ENCODE results near the gene NPTN. TPM values are rescaled to one million over a fixed set of nuclear protein-coding genes. Genes with fewer than 3 reads are reported as not detected.
"Not testable (repeated sequence)": the region's sequence is repeated elsewhere in the genome, so short reads cannot be mapped to it uniquely, and the experiment has no call there.

NPTN gene
- total RNA-seq, 1 donor = 146 TPM

DNA sequence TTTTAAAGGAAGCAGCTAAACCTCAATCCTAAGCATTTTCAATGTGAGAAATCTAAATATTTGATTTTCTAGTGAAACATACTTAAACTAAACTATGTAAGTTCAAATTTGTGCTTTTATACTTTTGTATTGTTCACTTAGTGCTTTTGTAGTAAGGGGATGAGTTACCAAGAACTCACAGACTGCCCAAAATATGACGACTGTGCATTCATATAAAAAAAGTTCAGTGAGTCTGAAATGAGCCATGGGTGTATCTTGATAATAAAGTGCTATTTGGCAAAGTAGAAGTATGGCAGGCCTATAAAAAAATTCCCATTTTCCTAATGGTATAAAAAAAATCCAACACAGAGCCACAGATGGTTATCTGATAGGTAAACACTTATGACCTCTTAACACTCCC, 66.2 kb downstream of the NPTN start:
- H3K4me3 ChIP-seq (ENCODE audit: low read depth, low read length) = no peak overlapping the region
- DNase-seq (ENCODE audit: low read depth) = no peak
- TF ChIP-seq, protein P1, sequence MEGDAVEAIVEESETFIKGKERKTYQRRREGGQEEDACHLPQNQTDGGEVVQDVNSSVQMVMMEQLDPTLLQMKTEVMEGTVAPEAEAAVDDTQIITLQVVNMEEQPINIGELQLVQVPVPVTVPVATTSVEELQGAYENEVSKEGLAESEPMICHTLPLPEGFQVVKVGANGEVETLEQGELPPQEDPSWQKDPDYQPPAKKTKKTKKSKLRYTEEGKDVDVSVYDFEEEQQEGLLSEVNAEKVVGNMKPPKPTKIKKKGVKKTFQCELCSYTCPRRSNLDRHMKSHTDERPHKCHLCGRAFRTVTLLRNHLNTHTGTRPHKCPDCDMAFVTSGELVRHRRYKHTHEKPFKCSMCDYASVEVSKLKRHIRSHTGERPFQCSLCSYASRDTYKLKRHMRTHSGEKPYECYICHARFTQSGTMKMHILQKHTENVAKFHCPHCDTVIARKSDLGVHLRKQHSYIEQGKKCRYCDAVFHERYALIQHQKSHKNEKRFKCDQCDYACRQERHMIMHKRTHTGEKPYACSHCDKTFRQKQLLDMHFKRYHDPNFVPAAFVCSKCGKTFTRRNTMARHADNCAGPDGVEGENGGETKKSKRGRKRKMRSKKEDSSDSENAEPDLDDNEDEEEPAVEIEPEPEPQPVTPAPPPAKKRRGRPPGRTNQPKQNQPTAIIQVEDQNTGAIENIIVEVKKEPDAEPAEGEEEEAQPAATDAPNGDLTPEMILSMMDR (IDR thresholded peaks at IDR 0.05; ENCODE audit: insufficient read depth, low read depth, low read length) = no peak

DNA sequence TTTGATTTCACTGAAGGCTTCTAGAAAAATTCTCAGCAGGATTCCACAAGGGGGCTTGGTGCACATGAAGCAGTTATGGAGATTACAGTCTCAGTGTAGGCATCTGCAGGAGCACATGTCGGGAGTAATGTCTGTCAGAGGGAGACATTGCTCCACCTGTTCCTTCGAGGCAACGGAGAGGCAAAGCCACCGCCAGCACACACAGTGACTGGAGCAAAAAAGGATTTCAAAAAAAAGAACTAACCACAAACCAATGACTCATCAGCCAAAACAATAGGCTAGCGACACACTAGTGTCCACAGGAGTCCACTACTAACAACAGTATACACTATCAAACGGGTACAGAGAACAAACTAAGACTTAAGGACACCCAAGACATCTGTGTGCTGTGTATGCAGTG, 68.9 kb downstream of the NPTN start:
- peak; percentile 33 for DNase-seq (ENCODE audit: low read depth)
- H3K4me3 ChIP-seq (ENCODE audit: low read depth, low read length) = no peak overlapping the region
- TF ChIP-seq, protein P1 (IDR thresholded peaks at IDR 0.05; ENCODE audit: insufficient read depth, low read depth, low read length) = peak; percentile 27

DNA sequence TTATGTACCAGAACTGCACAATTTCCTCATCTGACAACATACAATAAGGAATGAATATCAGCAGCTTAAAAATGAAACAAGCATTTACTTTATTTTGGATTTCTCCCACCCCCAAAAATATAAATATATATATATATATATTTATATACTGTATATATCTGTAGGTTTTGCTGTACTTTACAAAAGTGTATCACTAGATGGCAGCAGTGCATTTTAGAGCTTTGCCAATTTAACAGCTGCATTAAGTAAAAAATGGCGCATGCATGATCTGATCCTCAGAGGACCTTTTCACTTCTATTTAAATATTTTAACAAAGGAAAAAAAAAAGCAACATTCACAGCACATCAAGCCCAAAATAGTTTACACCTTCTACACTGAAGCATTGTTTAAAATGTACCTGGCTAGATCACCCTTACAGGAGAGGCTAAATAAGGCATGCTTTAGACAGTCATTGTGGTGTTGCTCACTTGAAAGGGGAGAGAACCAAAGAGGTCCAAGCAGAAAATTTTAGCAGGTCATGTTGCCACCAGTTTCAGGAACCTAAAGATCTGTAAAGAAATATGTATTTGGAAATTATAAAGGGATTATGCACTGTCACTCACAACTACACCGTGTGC, 72.6 kb downstream of the NPTN start:
- TF ChIP-seq, protein P1 (IDR thresholded peaks at IDR 0.05; ENCODE audit: insufficient read depth, low read depth, low read length) = peak; percentile 53
- H3K4me3 ChIP-seq (ENCODE audit: low read depth, low read length) = no peak overlapping the region
- DNase-seq (ENCODE audit: low read depth) = peak; percentile 85

DNA sequence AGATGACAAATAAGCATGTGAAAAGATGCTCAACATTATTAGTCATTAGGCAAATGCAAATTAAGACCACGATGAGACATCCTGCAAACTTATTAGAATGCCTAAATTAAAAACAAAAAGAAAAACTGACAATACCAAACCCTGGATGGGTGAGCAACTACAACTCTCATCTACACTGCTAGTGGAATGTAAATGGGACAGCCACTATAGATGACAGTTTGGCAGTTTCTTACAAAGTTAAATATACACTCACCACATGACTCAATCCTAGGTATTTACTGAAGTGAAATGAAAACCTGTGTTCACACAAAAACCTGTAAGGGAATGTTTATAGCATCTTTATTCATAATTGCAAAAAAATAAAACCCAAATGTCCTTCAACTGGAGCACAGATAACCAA, 74.7 kb downstream of the NPTN start:
- TF ChIP-seq, protein P1 (IDR thresholded peaks at IDR 0.05; ENCODE audit: insufficient read depth, low read depth, low read length) = no peak
- DNase-seq (ENCODE audit: low read depth) = no peak
- no peak overlapping the region for H3K4me3 ChIP-seq (ENCODE audit: low read depth, low read length)

DNA sequence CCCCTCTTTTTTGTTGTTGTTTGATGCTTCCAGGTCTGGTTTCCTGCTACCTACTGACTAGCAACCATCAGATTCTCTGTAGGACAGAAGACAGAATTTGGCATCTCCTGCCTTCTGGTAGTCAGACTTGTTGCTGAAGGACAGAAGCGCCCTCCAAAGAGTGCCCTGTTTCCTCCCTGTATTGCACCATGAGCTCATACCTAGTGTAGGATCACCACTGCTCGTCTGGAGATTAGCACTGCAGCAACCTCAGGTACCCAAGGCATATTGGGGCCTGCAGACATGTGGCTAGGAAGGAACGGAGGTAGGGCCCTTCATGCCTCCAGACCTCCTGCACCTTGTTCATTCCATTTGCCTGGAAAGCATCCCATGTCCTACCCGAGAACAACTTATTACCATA, 78.1 kb downstream of the NPTN start:
- DNase-seq (ENCODE audit: low read depth) = no peak
- TF ChIP-seq, protein P1 (IDR thresholded peaks at IDR 0.05; ENCODE audit: insufficient read depth, low read depth, low read length) = no peak
- no peak overlapping the region for H3K4me3 ChIP-seq (ENCODE audit: low read depth, low read length)

DNA sequence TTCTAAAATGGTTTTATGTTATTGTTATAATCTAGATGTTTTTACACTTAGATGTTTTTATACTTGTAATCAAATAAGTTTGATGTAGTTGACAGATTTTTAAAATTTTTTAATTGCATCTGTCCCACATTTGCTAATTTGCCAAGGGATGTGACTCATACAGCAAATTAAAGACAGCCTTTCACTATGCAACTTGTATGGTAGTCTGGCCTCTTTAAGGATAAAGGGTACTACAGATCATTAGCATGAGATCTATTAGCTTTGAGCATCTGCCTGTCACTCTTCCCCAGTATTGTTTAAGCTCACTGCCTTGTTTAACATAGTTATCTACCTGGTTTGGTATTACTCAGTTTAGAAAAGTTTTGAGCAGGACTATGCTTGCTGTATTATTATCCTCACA, 83.0 kb downstream of the NPTN start:
- TF ChIP-seq, protein P1 (IDR thresholded peaks at IDR 0.05; ENCODE audit: insufficient read depth, low read depth, low read length) = no peak
- DNase-seq (ENCODE audit: low read depth) = no peak
- no peak overlapping the region for H3K4me3 ChIP-seq (ENCODE audit: low read depth, low read length)

DNA sequence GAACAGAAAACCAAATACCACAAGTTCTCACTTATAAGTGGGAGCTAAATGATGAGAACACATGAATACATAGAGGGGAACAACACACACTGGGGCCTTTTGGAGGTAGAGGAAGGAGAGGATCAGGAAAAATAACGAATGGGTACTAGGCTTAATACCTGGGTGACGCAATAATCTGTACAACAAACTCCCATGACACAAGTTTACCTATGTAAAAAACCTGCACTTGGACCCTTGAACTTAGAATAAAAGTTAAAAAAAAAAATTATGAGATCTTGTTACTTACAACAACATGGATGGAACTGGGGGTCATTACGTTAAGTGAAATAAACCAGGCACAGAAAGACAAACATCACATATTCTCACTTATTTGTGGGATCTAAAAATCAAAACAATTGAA, 84.3 kb downstream of the NPTN start:
- not testable (repeated sequence) for DNase-seq (ENCODE audit: low read depth); H3K4me3 ChIP-seq (ENCODE audit: low read depth, low read length)
